ENCODE data around the gene TP53TG5. TPM values are rescaled to one million over a fixed set of nuclear protein-coding genes. Genes with fewer than 3 reads are reported as not detected.

Gene TP53TG5
- total RNA-seq, 1 experiment from 2014 or later: not detected

DNA sequence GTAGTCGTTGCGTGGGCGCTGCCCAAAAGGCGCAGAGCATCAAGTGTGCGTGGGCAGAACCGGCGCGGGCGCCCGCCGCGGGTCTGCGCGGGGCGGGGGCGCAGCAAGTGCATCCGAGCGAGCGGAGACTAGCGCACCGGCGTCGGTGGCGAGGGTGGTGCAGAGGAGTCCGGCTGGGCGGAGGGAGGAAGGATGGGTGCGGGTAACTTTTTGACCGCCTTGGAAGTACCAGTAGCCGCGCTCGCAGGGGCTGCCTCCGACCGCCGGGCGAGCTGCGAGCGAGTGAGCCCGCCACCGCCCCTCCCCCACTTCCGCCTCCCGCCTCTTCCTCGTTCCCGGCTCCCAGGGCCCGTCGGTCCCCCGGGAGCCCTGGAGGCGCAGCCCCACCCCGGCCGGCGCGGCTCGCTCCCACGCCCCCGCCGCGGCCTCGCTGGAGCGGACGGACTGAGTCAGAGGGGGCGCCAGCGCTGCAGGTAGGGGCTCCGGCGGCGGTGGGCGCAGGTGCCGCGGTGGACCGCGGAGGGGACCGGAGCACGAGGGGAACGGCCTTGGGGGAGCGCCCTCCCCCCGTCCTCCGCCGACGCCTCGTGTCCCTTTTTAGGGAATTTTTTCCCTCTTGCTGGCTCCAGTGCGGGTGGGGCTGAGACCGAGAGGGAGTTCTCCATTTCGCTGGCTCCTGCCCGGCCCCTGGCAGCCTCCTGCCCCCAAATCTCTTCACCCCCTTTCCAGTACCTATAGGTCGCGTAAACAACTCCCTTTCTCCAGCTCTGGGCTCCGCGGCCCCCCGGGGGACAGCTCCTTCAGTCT lies 28.3 kb upstream of the TP53TG5 start:
- DNase-seq (ENCODE audit: extremely low read depth, low read depth): peak; percentile 47

DNA sequence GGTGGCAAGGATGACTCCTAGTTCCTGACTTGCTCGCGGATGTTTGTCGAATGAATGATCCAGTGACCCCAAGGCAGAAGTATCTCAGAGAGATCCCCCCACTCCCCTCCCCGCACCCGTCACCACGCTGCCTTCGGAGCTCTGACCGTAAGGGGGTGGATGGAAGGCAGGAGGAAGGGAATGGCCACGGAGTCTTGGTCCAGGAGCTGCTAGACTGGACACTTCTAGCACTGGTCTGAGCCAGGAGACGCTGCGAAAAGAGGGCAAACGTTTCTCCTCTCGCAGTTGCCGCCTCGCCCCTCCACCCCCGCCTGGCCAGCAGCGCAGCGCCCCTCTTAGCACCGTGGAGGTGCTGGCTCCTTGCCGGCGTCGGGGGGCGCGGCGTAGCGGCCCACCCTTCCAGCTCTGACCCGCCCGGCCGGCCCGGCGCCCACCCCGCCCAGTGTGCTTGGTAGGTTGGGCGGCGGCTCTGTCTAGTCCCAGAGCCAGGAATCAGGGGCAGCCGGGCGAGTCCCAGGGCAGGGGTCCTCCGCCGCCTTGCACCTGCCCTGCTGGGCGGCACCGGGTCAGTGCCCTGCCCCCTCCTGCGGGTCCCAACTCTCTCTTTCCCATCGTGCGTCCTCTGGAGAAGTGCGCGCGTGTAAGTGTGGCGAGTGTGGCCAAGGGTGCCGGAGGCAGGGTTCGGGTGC lies 27.6 kb upstream of the TP53TG5 start:
- DNase-seq (ENCODE audit: extremely low read depth, low read depth): no peak

DNA sequence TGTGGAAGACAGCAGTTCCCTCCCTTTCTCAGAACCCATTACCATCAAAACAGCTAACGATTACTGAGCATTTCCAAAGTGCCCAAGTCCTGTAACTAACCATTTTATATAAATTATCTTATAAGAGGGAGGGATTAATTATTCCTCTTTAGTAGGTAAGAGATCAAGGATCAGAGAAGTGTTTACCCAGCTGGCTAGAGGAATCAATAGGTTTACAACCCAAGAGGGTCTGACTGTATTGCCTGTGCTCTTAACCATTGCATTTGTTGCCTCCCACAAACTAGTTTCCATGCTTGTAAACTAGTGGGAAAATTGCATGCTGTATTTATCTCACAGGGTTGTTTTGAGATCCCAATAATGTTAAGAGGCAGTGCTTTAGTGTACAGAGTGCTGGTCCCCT lies 26.3 kb upstream of the TP53TG5 start:
- DNase-seq (ENCODE audit: extremely low read depth, low read depth): no peak

- DNase-seq (ENCODE audit: extremely low read depth, low read depth): no peak
These were observed 24.8 kb upstream of the TP53TG5 start for GRCh38 chr20:45402946-45403345.

GRCh38 chr20:45400346-45401031 lies 22.4 kb upstream of the TP53TG5 start:
- no peak for DNase-seq (ENCODE audit: extremely low read depth, low read depth)

- no peak for DNase-seq (ENCODE audit: extremely low read depth, low read depth)
These were observed 20.9 kb upstream of the TP53TG5 start for GRCh38 chr20:45399018-45399417.

DNA sequence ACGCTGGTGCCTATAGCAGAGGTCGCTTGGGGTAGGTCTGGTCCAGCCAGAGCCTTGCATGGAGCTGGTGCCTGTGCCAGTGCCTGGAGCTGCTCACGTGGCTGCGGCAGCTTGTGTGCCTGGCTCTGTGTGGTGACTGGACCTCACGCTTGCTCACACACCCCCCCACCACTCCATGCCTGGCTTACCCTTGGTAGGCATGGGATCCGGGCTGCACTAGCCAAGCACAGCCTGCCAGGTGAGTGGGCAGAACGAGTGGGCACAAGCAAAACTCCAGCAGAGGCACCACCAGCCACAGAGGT lies 16.9 kb upstream of the TP53TG5 start:
- no peak for DNase-seq (ENCODE audit: extremely low read depth, low read depth)

DNA sequence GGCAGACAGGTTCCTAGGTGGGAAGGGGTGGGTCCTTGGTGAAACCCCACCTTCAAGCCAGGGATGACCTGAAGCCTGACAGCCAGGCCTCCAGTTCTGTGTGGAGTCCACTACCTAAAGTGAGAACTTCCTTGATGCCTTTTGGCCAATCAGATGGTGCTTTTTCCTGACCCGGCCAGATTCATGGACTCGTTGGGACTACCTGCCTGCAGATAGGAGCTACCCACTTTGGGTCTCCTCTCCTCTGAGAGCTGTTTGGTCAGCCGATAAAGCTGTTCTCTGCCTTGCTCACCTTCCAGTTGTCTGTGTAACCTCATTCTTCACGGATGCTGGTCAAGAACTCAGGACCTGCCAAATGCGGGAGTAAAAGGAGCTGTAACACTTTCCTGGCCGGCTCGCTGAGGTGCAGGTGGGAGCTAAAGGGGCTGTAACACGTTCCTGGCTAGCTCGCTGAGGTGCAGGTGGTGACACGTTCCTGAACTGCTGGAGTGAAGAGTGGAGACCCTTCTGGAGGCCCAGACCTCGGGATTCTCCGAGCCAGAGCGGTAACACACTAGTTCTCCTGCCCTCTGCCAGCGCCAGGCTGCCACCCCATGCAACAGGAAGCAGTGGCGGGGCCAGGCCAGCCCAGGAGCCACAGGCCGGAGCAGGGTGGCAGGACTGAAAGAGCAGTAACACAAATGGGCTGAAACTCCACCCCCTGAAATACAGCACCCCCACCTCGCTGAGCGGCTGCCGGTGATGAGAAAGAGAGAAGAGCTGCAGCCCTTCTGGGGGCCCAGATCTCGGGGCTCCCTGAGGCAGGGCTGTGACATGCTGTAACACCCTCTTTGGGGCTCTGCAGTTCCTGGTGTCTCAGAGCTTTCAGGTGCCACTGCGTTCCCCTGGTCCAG lies 16.3 kb upstream of the TP53TG5 start:
- no peak for DNase-seq (ENCODE audit: extremely low read depth, low read depth)

DNA sequence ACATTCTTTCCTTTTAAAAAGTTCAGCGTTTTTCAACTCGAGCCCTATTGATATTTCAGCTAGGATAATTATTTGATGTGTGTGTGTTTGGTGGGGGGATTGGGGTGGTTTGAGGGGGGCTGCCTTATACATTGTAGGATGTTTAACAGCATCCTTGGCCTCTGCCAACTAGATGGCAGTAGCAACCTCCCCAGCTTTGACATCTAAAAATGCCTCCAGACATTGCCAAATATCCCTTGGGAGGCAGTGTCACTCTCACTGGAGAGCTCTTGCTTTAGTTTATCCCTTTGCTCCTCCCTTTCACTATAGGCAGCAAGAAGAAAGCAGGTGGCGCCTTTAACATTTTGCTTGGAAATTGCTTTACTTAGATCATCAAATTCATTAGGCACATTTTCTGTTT lies 14.6 kb upstream of the TP53TG5 start:
- no peak for DNase-seq (ENCODE audit: extremely low read depth, low read depth)

DNA sequence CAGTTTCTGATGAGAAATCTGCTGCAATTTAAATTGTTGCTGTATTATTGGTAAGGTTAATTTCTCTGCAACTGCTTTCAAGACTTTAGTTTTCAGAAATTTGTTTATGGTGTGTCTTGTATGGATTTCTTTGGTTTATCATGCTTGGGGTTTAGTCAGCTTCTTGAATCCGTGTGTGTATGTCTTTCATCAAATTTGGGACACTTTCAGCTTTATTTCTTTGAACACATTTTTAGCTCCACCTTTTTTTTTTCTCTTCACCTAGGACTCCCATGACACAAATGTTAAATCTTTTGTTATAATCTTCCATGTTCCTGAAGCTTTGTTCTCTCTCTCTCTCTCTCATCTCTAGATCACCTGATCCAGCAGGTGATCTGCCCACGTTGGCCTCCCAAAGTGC lies 13.4 kb upstream of the TP53TG5 start:
- no peak for DNase-seq (ENCODE audit: extremely low read depth, low read depth)

GRCh38 chr20:45390931-45391330 lies 12.8 kb upstream of the TP53TG5 start:
- DNase-seq (ENCODE audit: extremely low read depth, low read depth): no peak

DNA sequence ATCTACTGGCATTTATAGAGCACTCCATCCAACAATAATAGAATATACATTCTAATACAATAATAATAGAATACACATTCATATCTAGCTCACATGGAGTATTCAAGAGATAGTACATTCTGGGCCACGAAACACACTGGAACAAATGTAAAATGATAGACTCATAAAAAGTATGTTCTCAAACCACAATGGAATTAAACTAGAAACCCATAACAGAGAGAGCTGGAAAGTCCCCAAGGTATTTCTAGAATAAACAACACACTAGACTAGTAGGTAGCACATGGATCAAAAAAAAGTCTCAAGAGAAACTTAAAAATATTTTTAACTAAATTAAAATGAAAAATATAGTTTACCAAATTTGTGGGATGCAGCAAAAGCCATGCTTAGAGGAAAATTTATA lies 9.1 kb upstream of the TP53TG5 start:
- DNase-seq (ENCODE audit: extremely low read depth, low read depth): no peak

- no peak for DNase-seq (ENCODE audit: extremely low read depth, low read depth)
These were observed 856 bp downstream of the TP53TG5 start for GRCh38 chr20:45377269-45377668.

- DNase-seq (ENCODE audit: extremely low read depth, low read depth): no peak
These were observed 3.2 kb downstream of the TP53TG5 start for GRCh38 chr20:45374966-45375365.

GRCh38 chr20:45374101-45374467 lies 4.0 kb downstream of the TP53TG5 start:
- DNase-seq (ENCODE audit: extremely low read depth, low read depth): no peak

- DNase-seq (ENCODE audit: extremely low read depth, low read depth): peak; percentile 88
These were observed 4.6 kb downstream of the TP53TG5 start for GRCh38 chr20:45373353-45374100.

DNA sequence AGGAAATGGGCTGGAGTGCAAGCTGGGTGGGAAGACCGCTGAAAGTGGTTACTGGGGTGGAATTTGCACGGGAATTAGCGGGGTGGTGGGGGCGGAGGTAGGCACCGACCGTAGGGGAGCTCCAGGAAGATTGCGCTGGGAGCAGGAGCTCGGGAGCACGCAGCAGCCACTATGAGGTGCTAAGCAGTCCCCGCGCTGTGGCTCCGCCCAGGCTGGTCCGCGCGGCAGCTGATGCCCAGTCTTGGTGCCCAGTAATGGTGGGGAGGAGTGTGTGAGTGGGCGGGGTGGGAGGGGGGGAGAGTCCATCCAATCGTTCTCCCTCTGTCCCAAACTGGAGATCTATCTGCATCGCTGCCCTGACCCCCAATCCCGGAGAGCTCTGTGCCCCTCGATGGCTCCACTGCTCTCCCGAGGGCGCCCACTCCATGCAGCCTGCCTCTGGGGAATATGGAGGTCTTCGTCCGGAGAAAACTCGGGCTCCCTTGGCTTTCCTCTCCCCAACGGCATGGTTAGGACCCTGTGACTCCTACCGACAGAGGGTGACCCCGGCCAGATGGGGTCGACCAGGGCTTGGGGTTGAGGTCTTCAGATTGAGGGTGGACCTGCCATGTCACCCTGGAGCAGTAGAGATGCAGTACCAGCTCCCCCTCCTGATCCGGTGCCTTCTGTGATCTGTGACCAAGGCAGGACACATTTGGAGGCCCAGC lies 5.3 kb downstream of the TP53TG5 start:
- no peak for DNase-seq (ENCODE audit: extremely low read depth, low read depth)

- DNase-seq (ENCODE audit: extremely low read depth, low read depth): no peak
These were observed 5.9 kb downstream of the TP53TG5 start for GRCh38 chr20:45372241-45372640.

DNA sequence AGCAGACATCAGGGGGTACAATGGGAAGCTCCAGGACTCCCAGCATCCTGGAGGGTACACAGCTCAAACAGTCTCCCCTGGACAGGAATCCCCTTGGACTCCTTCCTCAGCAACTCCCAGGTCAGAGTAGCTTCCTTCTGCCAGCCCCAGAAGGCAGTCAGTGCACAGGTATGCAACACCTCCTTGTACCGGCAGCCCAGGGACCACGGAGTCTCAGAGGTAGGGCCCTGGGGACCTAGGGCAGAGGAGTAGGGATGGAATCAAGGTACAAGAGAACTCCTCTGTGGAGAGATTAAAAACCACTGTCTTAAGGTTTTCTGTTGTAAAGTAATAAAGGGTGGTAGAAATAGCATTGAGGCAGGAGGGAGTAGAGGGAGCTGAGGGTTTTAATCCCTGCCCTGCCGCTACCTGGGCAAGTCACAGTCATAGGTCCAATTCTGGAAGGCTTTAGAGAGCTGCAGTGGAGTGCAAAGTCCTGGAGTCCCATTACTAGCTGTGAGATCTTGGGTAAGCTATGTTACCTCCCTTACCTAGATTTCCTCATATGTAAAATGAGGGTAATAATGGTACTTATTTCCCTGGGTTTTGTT lies 7.5 kb downstream of the TP53TG5 start:
- no peak for DNase-seq (ENCODE audit: extremely low read depth, low read depth)
